SK-N-MC (cell line): Measurements from ENCODE around the gene CAMTA1.

Source experiments
- EZH2 ChIP-seq: fragments of 200-600 bp; sonication (generic); IDR thresholded peaks from one replicate; pipeline ENCODE4 v1.6.1; 2017; ENCODE audit warnings: antibody characterized with exemption
- POLR2AphosphoS5 ChIP-seq: IDR thresholded peaks from 2 replicates; pipeline ENCODE4 v1.6.1; 2012; ENCODE audit warnings: mild to moderate bottlenecking, low read depth, low read length, borderline replicate concordance

GRCh38 chr1:7683521-7683920, 898.3 kb downstream of the CAMTA1 start:
- TF ChIP-seq EZH2 (no peak), POLR2AphosphoS5 (no peak)
